ENCODE data around the gene DPP6. TPM values are rescaled to one million over a fixed set of nuclear protein-coding genes. Genes with fewer than 3 reads are reported as not detected.

Gene DPP6
- total and polyA plus RNA-seq, 8 donors, result 0.29 to 1.2 (median 0.57) TPM

GRCh38 chr7:154578336-154578735 is 526.1 kb downstream of the DPP6 start:
- intact Hi-C loops (cut with DNase I), result no loop called here
- TF ChIP-seq CTCF (IDR thresholded peaks at IDR 0.05), result no peak
- Histone ChIP-seq H3K36me3 (no peaks in the 10 kb centered on the region), H3K4me1 (no peaks in the 10 kb centered on the region), H3K4me3 (no peak overlapping the region), H3K27me3 (no peaks in the 10 kb centered on the region), H3K27ac (no peak overlapping the region), H3K9me3 (no peaks in the 10 kb centered on the region)
- DNase-seq (no peak), ATAC-seq (no peak)

- intact Hi-C loops (cut with DNase I), result no loop called here
- no peaks in the 10 kb centered on the region for H3K27me3 ChIP-seq
- no peak for DNase-seq
- TF ChIP-seq CTCF (IDR thresholded peaks at IDR 0.05), result no peak
- H3K27ac ChIP-seq, result no peak overlapping the region
- no peak overlapping the region for H3K4me3 ChIP-seq
- no peaks in the 10 kb centered on the region for H3K9me3 ChIP-seq
- H3K4me1 ChIP-seq, result no peaks in the 10 kb centered on the region
- H3K36me3 ChIP-seq, result no peaks in the 10 kb centered on the region
- ATAC-seq, result no peak
Measured at GRCh38 chr7:154579711-154580110, 527.5 kb downstream of the DPP6 start.

- peaks cover 0 to 1% of the 10 kb centered on the region in 2 donors for H3K9me3 ChIP-seq
- H3K27me3 ChIP-seq, result no peaks in the 10 kb centered on the region
- intact Hi-C loops (cut with DNase I), result no loop called here
- H3K36me3 ChIP-seq, result no peaks in the 10 kb centered on the region
- DNase-seq, result no peak
- no peak for ATAC-seq
- no peak overlapping the region for H3K27ac ChIP-seq
- H3K4me3 ChIP-seq, result no peak overlapping the region
- no peak for TF ChIP-seq CTCF (IDR thresholded peaks at IDR 0.05)
- no peaks in the 10 kb centered on the region for H3K4me1 ChIP-seq
Measured at GRCh38 chr7:154581251-154581890, 529.2 kb downstream of the DPP6 start.

GRCh38 chr7:154583454-154583853 is 531.3 kb downstream of the DPP6 start:
- TF ChIP-seq CTCF (IDR thresholded peaks at IDR 0.05), result no peak
- Histone ChIP-seq H3K36me3 (no peaks in the 10 kb centered on the region), H3K9me3 (peaks cover 0 to 1% of the 10 kb centered on the region in 2 donors), H3K27ac (no peak overlapping the region), H3K4me1 (no peaks in the 10 kb centered on the region), H3K27me3 (no peaks in the 10 kb centered on the region), H3K4me3 (no peak overlapping the region)
- intact Hi-C loops (cut with DNase I), result no loop called here
- DNase-seq, result no peak
- ATAC-seq, result no peak

- ATAC-seq, result peak; percentile 81
- peak; percentile 17 to 58 for TF ChIP-seq CTCF (IDR thresholded peaks at IDR 0.05)
- Histone ChIP-seq H3K27me3 (no peaks in the 10 kb centered on the region), H3K9me3 (peaks cover 0 to 1% of the 10 kb centered on the region in 2 donors), H3K4me1 (no peaks in the 10 kb centered on the region), H3K4me3 (no peak overlapping the region), H3K36me3 (no peaks in the 10 kb centered on the region), H3K27ac (no peak overlapping the region)
- DNase-seq, result peak in 1 of 4 donors; percentile 59
- intact Hi-C loops (cut with DNase I), result no loop called here
Measured at GRCh38 chr7:154584352-154585252, 532.4 kb downstream of the DPP6 start.

Measured in left lung (tissue), 10 donors.